ENCODE measurements around the gene NTM. TPM values are rescaled to one million over a fixed set of nuclear protein-coding genes. Genes with fewer than 3 reads are reported as not detected.
"Not testable (repeated sequence)": the region's sequence is repeated elsewhere in the genome, so short reads cannot be mapped to it uniquely, and the experiment has no call there.

Gene NTM
- total RNA-seq, 1 donor, result not detected

GRCh38 chr11:132301465-132301864 lies 931.0 kb downstream of the NTM start:
- DNase-seq (ENCODE audit: low read depth in 2 of 3, low spot score in 2 of 3), result no peak

GRCh38 chr11:132301900-132302299 lies 931.5 kb downstream of the NTM start:
- DNase-seq (ENCODE audit: low read depth in 2 of 3, low spot score in 2 of 3), result no peak

DNA sequence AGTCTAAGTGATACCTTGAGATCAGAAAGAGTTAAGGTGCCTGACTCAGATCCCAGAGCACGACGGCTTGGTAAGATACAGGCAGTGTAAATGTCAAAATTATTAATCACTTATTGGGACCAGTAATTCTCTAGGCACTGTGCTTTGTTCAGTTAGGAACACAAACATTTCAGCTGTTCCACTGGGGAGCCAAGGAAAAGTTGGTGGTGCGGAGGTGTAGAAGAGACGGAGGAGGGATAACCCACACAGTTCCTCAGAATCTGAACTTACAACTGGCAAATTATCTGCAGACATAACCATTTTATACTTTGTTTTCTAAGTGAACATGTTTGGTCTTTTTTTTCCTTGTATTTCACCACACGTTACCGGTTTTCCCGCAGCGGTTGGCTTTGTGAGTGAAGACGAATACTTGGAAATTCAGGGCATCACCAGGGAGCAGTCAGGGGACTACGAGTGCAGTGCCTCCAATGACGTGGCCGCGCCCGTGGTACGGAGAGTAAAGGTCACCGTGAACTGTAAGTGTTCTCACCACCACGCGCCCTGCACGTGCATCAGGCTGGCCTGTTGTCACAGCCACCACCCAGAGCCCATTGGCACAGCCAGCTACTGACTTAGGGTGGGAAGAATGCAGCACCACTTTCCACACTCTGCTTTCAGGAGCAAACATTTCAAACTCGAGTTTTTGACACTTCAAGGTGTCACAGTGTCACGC lies 937.0 kb downstream of the NTM start:
- no peak for DNase-seq (ENCODE audit: low read depth in 2 of 3, low spot score in 2 of 3)

DNA sequence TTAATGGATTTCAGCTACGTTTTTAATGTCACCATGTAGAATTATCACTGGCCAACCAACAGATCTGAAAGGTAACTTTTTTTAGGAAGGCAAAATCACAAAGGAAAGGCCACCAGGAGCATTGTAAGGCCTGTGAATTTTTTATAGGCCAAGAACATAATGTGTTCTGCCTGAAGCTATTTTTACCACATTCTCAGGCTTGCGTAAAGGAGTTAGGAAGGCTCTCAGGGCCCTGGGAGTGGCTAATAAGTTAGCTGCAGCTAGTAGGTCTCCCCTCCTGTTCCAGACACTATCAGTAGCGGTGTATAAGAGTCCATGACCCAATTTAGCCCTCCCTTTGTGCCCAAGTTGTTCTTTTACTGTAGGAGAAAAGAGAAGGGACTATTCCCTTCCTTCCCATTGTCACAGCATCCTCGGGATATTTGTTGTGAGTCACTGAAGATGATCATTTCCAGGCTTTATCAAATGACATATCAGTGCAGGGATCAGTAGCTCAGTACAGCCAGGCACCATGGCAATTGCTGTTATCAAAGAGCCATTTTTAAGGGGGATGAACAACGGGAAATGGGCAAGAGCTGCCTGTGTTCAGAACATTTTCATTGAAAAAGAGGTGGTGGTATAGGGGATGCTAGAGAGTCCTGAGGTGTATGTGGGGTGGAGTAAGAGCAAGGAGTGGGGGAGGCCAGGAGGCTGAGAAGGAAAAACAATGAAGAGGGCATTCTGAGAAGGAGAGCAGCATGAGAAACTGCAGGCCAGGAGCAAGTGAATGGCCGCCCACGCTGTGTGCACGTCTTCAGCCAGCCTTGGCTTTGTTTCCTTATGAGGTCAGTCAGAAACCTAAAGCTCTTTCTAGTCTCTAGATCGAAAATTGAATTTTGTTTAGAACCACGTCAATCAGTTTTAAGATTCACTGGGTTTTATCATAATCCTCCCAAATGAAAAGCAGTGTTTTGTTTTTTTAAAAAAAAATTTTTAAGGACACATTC lies 940.3 kb downstream of the NTM start:
- DNase-seq (ENCODE audit: low read depth in 2 of 3, low spot score in 2 of 3), result no peak

- DNase-seq (ENCODE audit: low read depth in 2 of 3, low spot score in 2 of 3), result no peak
Observed at GRCh38 chr11:132311703-132312102, 941.3 kb downstream of the NTM start.

- no peak for DNase-seq (ENCODE audit: low read depth in 2 of 3, low spot score in 2 of 3)
Observed at GRCh38 chr11:132312161-132312560, 941.7 kb downstream of the NTM start.

DNA sequence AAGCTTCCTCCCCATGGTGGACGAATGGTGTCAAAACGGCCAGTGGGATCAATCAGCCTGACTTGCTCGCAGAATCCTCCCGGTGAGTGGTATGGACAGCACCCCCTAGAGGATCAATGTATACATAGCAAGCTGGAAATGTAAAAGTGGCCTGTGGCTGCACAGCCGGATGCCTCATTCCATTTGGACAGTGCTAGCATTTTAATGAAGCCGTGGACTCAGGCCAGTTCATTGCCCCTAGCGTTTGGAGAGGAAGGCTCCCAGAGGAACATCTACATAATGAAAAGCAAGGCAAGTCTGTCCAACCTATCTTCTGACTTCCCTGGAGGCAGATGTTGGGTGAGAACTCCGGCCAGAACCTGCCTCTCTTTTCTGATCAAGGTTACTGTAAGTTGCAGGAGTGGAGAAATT lies 942.3 kb downstream of the NTM start:
- no peak for DNase-seq (ENCODE audit: low read depth in 2 of 3, low spot score in 2 of 3)

DNA sequence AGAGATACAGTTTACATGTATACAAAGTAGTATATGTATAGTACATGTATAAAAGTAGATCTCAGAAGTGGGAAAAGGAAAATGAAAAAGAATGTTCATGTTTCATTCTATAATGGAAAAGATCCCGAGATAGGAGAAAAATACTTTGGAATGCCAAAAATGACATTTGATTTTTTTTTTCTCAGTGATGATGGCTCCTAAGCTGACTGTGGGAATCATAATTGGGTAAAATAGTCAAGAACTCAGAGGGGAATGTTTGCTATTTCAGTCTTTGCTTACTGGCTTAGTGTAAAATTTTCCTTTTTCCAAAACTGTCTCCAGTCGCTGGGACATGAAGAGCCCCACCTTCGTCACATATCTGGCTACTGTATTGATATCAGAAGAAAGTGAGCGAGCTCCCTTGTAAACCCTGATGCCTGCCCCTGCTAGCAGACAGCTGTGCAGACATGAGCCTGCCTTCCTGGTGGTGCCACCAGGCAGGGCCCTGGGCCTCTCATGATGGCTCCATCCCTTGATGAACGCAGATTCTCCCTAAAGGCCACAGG lies 944.6 kb downstream of the NTM start:
- DNase-seq (ENCODE audit: low read depth in 2 of 3, low spot score in 2 of 3), result no peak

DNA sequence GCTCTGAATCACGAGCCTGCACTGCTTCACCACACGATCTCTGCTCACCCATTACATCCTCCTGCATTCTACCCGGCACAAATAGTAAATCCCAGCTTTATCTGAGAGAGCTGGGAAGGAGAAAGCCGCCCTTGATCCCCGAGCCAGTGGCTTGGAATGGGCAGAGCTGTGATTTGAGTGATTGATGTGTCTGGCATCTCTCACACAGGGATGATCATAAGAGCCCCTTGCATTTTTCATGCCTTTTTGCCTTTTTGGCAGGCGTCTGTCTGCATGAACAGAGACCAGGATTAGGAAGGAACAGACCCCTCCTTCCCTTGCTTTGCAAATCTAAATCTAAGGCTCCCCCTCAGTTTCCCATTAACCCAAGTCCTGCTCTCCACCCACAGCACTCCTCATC lies 945.3 kb downstream of the NTM start:
- no peak for DNase-seq (ENCODE audit: low read depth in 2 of 3, low spot score in 2 of 3)

- DNase-seq (ENCODE audit: low read depth in 2 of 3, low spot score in 2 of 3), result no peak
Observed at GRCh38 chr11:132318421-132319157, 948.2 kb downstream of the NTM start.

DNA sequence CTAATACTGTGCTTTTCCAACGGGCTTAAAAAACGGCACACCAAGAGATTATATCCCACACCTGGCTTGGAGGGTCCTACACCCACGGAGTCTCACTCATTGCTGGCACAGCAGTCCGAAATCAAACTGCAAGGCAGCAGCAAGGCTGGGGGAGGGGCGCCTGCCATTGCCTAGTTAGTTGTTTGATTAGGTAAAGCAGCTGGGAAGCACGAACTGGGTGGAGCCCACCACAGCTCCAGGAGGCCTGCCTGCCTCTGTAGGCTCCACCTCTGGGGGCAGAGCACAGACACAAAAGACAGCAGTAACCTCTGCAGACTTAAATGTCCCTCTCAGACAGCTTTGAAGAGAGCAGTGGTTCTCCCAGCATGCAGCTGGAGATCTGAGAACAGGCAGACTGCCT lies 949.0 kb downstream of the NTM start:
- DNase-seq (ENCODE audit: low read depth in 2 of 3, low spot score in 2 of 3), result not testable (repeated sequence)

GRCh38 chr11:132330515-132330914 lies 960.1 kb downstream of the NTM start:
- DNase-seq (ENCODE audit: low read depth in 2 of 3, low spot score in 2 of 3), result no peak

DNA sequence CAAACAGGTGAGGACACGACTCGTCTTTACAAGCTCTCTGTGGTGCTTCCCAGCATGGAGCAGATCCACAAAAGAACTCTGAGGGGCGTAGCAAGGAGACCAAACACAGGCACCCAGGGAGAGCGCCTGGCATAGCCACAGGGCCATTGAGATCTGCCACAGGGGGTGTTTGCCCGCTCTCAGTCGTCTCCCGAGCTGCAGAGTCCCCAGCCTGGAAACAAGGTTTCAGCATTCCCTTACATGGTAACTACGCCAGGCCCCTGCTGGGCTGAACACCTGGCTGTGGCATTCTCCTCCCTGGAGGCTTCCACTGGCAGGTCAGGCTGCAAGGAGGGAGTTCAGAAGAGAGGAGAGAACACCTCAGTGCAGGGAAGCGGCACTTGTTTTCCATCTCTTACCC lies 962.1 kb downstream of the NTM start:
- DNase-seq (ENCODE audit: low read depth in 2 of 3, low spot score in 2 of 3), result no peak

DNA sequence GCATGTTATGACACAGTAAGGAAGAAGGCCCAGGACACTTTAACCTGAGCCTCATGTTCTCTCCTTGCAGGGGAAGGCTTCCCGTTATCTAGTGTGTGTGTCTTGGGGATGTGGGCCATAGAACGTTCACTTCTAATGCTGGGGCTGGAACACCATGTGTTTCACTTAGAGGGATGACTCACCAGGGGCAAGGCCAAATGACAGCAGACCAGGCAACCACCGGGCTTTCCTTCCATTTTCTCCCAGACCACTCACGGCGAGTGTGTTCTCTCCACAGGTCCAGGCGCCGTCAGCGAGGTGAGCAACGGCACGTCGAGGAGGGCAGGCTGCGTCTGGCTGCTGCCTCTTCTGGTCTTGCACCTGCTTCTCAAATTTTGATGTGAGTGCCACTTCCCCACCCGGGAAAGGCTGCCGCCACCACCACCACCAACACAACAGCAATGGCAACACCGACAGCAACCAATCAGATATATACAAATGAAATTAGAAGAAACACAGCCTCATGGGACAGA lies 964.4 kb downstream of the NTM start:
- DNase-seq (ENCODE audit: low read depth in 2 of 3, low spot score in 2 of 3), result no peak

DNA sequence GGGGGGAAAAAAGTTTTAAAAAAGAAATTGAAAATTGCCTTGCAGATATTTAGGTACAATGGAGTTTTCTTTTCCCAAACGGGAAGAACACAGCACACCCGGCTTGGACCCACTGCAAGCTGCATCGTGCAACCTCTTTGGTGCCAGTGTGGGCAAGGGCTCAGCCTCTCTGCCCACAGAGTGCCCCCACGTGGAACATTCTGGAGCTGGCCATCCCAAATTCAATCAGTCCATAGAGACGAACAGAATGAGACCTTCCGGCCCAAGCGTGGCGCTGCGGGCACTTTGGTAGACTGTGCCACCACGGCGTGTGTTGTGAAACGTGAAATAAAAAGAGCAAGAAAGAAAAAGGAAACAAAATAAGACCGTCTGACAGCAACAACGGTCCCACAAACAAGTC lies 964.9 kb downstream of the NTM start:
- DNase-seq (ENCODE audit: low read depth in 2 of 3, low spot score in 2 of 3), result no peak

- DNase-seq (ENCODE audit: low read depth in 2 of 3, low spot score in 2 of 3), result no peak
Observed at GRCh38 chr11:132336781-132337535, 966.5 kb downstream of the NTM start.

- DNase-seq (ENCODE audit: low read depth in 2 of 3, low spot score in 2 of 3), result no peak
Observed at GRCh38 chr11:132337819-132338416, 967.5 kb downstream of the NTM start.

DNA sequence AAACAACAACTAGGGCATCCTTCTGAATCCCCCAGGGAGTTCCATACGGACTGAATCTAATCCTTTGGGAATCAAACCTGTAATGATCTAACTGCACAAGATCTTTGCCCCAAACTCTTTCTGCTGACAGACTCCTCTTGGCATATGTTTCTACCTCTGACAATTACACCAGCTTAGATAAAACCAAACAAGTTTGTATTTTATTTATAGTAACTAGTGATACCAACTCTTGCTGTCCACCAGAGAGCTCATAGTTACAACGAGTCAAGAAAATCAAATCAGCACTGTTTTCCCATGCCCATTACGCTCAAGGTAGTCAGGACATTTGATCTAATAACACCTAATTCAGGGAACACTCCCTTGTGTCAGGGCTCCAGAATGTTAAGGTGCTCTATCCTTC lies 972.0 kb downstream of the NTM start:
- DNase-seq (ENCODE audit: low read depth in 2 of 3, low spot score in 2 of 3), result no peak

- DNase-seq (ENCODE audit: low read depth in 2 of 3, low spot score in 2 of 3), result no peak
Observed at GRCh38 chr11:132343445-132344175, 973.2 kb downstream of the NTM start.

All from hematopoietic multipotent progenitor cell (in vitro differentiated cells).